H1 (cell line): Measurements from ENCODE around the gene CAPN13. TPM values are rescaled to one million over a fixed set of nuclear protein-coding genes. Genes with fewer than 3 reads are reported as not detected.
A peak's percentile ranks its signal among the peaks of the same experiment; 100 is the strongest.

Experiments used
- CTCF ChIA-PET: fragments of 300-600 bp; sonication (Branson Sonifier 250); formaldehyde crosslinking; loops from one replicate; lab custom pipeline; 2021; ENCODE audit not compliant: partially characterized antibody; lab: Charles Lee
- POLR2A ChIA-PET: fragments of 300-600 bp; sonication (Branson Sonifier 250); formaldehyde crosslinking; loops from one replicate; lab custom pipeline; 2021; ENCODE audit warnings: inconsistent platforms; ENCODE audit not compliant: partially characterized antibody; lab: Charles Lee
- DNase-seq, 2 experiments: peaks; one replicate each; pipeline versions ENCODE4 v3.0.0 to v3.0.0-alpha.2; 2010 to 2022; ENCODE audit warnings: low spot score in 2 of 2, low read depth in 1 of 2, mixed read lengths in 1 of 2
- FAIRE-seq: peaks from 2 replicates; lab custom pipeline; 2011; peaks lifted over from hg19 to GRCh38; lab: Jason Lieb, UNC
- H2AFZ ChIP-seq: 2 replicates; pipeline ENCODE4 v1.8.1; 2012; ENCODE audit warnings: low read length, inconsistent platforms
- H2AK5ac ChIP-seq: 2 replicates; pipeline ENCODE4 v1.6.1; 2013; ENCODE audit warnings: low read depth, low read length
- H2BK120ac ChIP-seq: replicated peaks from 2 replicates; pipeline ENCODE3; 2013; ENCODE audit warnings: low read depth, low read length, inconsistent platforms
- H2BK12ac ChIP-seq: 2 replicates; pipeline ENCODE4 v1.6.1; 2013; ENCODE audit warnings: low read depth, low read length
- H2BK15ac ChIP-seq: 2 replicates; pipeline ENCODE4 v1.6.1; 2013; ENCODE audit warnings: low read length
- H2BK20ac ChIP-seq: 2 replicates; pipeline ENCODE4 v1.6.1; 2013; ENCODE audit warnings: low read length
- H2BK5ac ChIP-seq: 2 replicates; pipeline ENCODE4 v1.6.1; 2013; ENCODE audit warnings: low read depth, low read length
- H3K14ac ChIP-seq: 2 replicates; pipeline ENCODE4 v1.6.1; 2013; ENCODE audit warnings: inconsistent platforms; ENCODE audit not compliant: insufficient read length
- H3K18ac ChIP-seq: 2 replicates; pipeline ENCODE4 v1.6.1; 2013; ENCODE audit warnings: low read length; ENCODE audit errors: extremely low read depth
- H3K23ac ChIP-seq: 2 replicates; pipeline ENCODE4 v1.6.1; 2013; ENCODE audit warnings: inconsistent platforms; ENCODE audit not compliant: insufficient read length
- H3K23me2 ChIP-seq: 2 replicates; pipeline ENCODE4 v1.6.1; 2013; ENCODE audit warnings: low read depth, low read length
- H3K27ac ChIP-seq: 2 replicates; pipeline ENCODE4 v1.6.1; 2011; ENCODE audit warnings: low read depth, low read length, inconsistent platforms
- H3K27me3 ChIP-seq, 4 experiments: replicated peaks in 1 of 4; 1 replicate in 1 of 4; 2 replicates in 3 of 4; pipeline versions ENCODE4 v1.6.1 to v1.8.1; 2011 to 2013; ENCODE audit warnings: low read length in 3 of 4, mild to moderate bottlenecking in 3 of 4, inconsistent platforms in 2 of 4, mixed read lengths in 2 of 4, moderate library complexity in 1 of 4; ENCODE audit not compliant: control insufficient read depth in 3 of 4, insufficient read depth in 3 of 4; ENCODE audit errors: extremely low read depth in 1 of 4
- H3K36me3 ChIP-seq, 4 experiments: 2 replicates each; pipeline versions ENCODE4 v1.6.1 to v1.8.1; 2011 to 2013; ENCODE audit warnings: mild to moderate bottlenecking in 4 of 4, low read length in 3 of 4, moderate library complexity in 2 of 4, control low read depth in 1 of 4, inconsistent platforms in 1 of 4; ENCODE audit not compliant: insufficient read depth in 4 of 4, control insufficient read depth in 2 of 4
- H3K4ac ChIP-seq: replicated peaks from 2 replicates; pipeline ENCODE3; 2013; ENCODE audit warnings: low read length, low read depth, mixed read lengths, inconsistent platforms; ENCODE audit not compliant: insufficient read length
- H3K4me1 ChIP-seq, 4 experiments: replicated peaks in 1 of 4; 1 replicate in 1 of 4; 2 replicates in 3 of 4; pipeline versions ENCODE4 v1.6.1 to v1.8.1; 2011 to 2013; ENCODE audit warnings: low read length in 3 of 4, inconsistent platforms in 2 of 4, mixed read lengths in 1 of 4; ENCODE audit not compliant: insufficient read depth in 4 of 4, control insufficient read depth in 3 of 4
- H3K4me2 ChIP-seq, 2 experiments: 2 replicates each; pipeline versions ENCODE4 v1.6.1 to v1.8.1; 2011 to 2013; ENCODE audit warnings: low read depth in 2 of 2, low read length in 2 of 2, control low read depth in 1 of 2, inconsistent platforms in 1 of 2, mild to moderate bottlenecking in 1 of 2; ENCODE audit not compliant: insufficient read depth in 1 of 2
- H3K4me3 ChIP-seq, 4 experiments: fragments of 200-600, 300-600 bp in 1 of 4; sonication (generic), shearing (Covaris generic), sonication (Bioruptor Twin) in 1 of 4; 2 replicates each; pipeline versions ENCODE4 v1.5.1 to v1.8.1; 2011 to 2016; ENCODE audit warnings: low read length in 4 of 4, low read depth in 3 of 4, control low read depth in 2 of 4, inconsistent platforms in 2 of 4, mild to moderate bottlenecking in 2 of 4, mixed read lengths in 1 of 4, moderate library complexity in 1 of 4; ENCODE audit not compliant: insufficient read depth in 2 of 4; ENCODE audit errors: extremely low read depth in 1 of 4
- H3K56ac ChIP-seq: replicated peaks from 2 replicates; pipeline ENCODE3; 2013; ENCODE audit warnings: low read depth, mild to moderate bottlenecking, mixed read lengths, low read length, inconsistent platforms; ENCODE audit not compliant: insufficient read length
- H3K79me1 ChIP-seq: 2 replicates; pipeline ENCODE4 v1.6.1; 2013; ENCODE audit warnings: low read depth, low read length, control low read depth
- H3K79me2 ChIP-seq, 2 experiments: 2 replicates each; pipeline versions ENCODE4 v1.6.1 to v1.8.1; 2012 to 2013; ENCODE audit warnings: low read length in 2 of 2, mild to moderate bottlenecking in 2 of 2, inconsistent platforms in 1 of 2; ENCODE audit not compliant: insufficient read depth in 2 of 2, control insufficient read depth in 1 of 2
- H3K9ac ChIP-seq, 4 experiments: replicated peaks in 1 of 4; 1 replicate in 1 of 4; 2 replicates in 3 of 4; pipeline versions ENCODE4 v1.6.1 to v1.8.1; 2011 to 2013; ENCODE audit warnings: low read depth in 3 of 4, low read length in 3 of 4, control low read depth in 2 of 4, mild to moderate bottlenecking in 2 of 4, moderate library complexity in 2 of 4, inconsistent platforms in 1 of 4; ENCODE audit errors: extremely low read depth in 1 of 4
- H3K9me3 ChIP-seq, 2 experiments: 2 replicates each; pipeline versions ENCODE4 v1.6.1 to v1.8.1; 2012 to 2013; ENCODE audit warnings: mild to moderate bottlenecking in 2 of 2, moderate library complexity in 2 of 2, control low read depth in 1 of 2, inconsistent platforms in 1 of 2, low read depth in 1 of 2, low read length in 1 of 2, mixed read lengths in 1 of 2; ENCODE audit not compliant: insufficient read depth in 2 of 2
- H4K20me1 ChIP-seq, 2 experiments: replicated peaks in 1 of 2; 2 replicates each; pipeline versions ENCODE3 to v1.8.1; 2011 to 2013; ENCODE audit warnings: inconsistent platforms in 2 of 2, low read length in 2 of 2, mild to moderate bottlenecking in 1 of 2; ENCODE audit not compliant: insufficient read depth in 2 of 2, control insufficient read depth in 1 of 2
- H4K5ac ChIP-seq: 2 replicates; pipeline ENCODE4 v1.6.1; 2013; ENCODE audit warnings: low read length, low read depth, mixed read lengths, inconsistent platforms; ENCODE audit not compliant: insufficient read length
- H4K8ac ChIP-seq: 2 replicates; pipeline ENCODE4 v1.8.0; 2013; ENCODE audit warnings: mild to moderate bottlenecking, moderate library complexity, low read length, inconsistent platforms; ENCODE audit not compliant: insufficient read depth; ENCODE audit errors: extremely low read depth
- H4K91ac ChIP-seq: replicated peaks from 2 replicates; pipeline ENCODE3; 2013; ENCODE audit warnings: low read length, mixed read lengths, inconsistent platforms; ENCODE audit not compliant: insufficient read length
- ATF3 ChIP-seq: IDR thresholded peaks from 2 replicates; pipeline ENCODE4 v1.6.1; 2011; ENCODE audit warnings: low read depth, mild to moderate bottlenecking, low read length; ENCODE audit not compliant: insufficient read depth
- BACH1 ChIP-seq: IDR thresholded peaks from 2 replicates; pipeline ENCODE4 v1.6.1; 2012; ENCODE audit warnings: low read length, improper control_type of control experiment
- BCL11A ChIP-seq, 2 experiments: IDR thresholded peaks; one replicate each; pipeline ENCODE4 v1.6.1; 2011; ENCODE audit warnings: low read depth in 2 of 2, low read length in 2 of 2, mild to moderate bottlenecking in 2 of 2
- CHD1 ChIP-seq: IDR thresholded peaks from 2 replicates; pipeline ENCODE4 v1.6.1; 2012; ENCODE audit warnings: low read depth, low read length, improper control_type of control experiment
- EZH2 ChIP-seq: fragments of 200-600 bp; sonication (generic); IDR thresholded peaks from 2 replicates; pipeline ENCODE4 v1.7.1; 2012; ENCODE audit warnings: low read depth, mild to moderate bottlenecking, moderate library complexity, low read length, inconsistent platforms; ENCODE audit not compliant: severe bottlenecking
- GABPA ChIP-seq: IDR thresholded peaks from 2 replicates; pipeline ENCODE4 v1.6.1; 2011; ENCODE audit warnings: mild to moderate bottlenecking, low read length, moderate library complexity, borderline replicate concordance; ENCODE audit not compliant: insufficient read depth
- GTF2F1 ChIP-seq: IDR thresholded peaks from 2 replicates; pipeline ENCODE4 v1.6.1; 2012; ENCODE audit warnings: low read depth, low read length, improper control_type of control experiment, borderline replicate concordance
- JUND ChIP-seq: IDR thresholded peaks from 2 replicates; pipeline ENCODE4 v1.6.1; 2011; ENCODE audit warnings: mild to moderate bottlenecking, improper control_type of control experiment, low read length
- KDM1A ChIP-seq: fragments of 200-600, 300-600 bp; sonication (generic); IDR thresholded peaks from 2 replicates; pipeline ENCODE4 v1.7.1; 2016; ENCODE audit warnings: mild to moderate bottlenecking, low read length, borderline replicate concordance
- KDM4A ChIP-seq: IDR thresholded peaks from one replicate; pipeline ENCODE4 v1.7.1; 2012; ENCODE audit warnings: low read depth, mild to moderate bottlenecking, moderate library complexity, low read length, inconsistent platforms; ENCODE audit not compliant: severe bottlenecking
- SP2 ChIP-seq: IDR thresholded peaks from 2 replicates; pipeline ENCODE4 v1.6.1; 2012; ENCODE audit warnings: mild to moderate bottlenecking, low read length, inconsistent platforms
- TAF7 ChIP-seq: optimal IDR thresholded peaks from 2 replicates; pipeline ENCODE3; 2011; ENCODE audit warnings: low read depth, mild to moderate bottlenecking, inconsistent platforms, low read length, moderate library complexity, borderline replicate concordance
- ZNF274 ChIP-seq: IDR thresholded peaks from 2 replicates; pipeline ENCODE4 v1.7.0; 2012; ENCODE audit warnings: low read length, borderline replicate concordance; ENCODE audit errors: extremely low read depth
- WGBS, 2 experiments: shearing (Covaris generic) in 1 of 2; methylation state at CpG; one replicate each; pipeline versions ENCODE4 v1.1.6 to v1.1.7; 2013 to 2015; ENCODE audit warnings: low lambda C conversion rate in 2 of 2, mixed read lengths in 2 of 2, inconsistent platforms in 1 of 2, low coverage in 1 of 2, missing lambda C conversion rate in 1 of 2; ENCODE audit not compliant: insufficient replicate concordance in 2 of 2, insufficient coverage in 1 of 2, insufficient read length in 1 of 2; ENCODE audit errors: extremely low coverage in 1 of 2, missing lambda C conversion rate in 1 of 2; 5-methylcytosine and 5-hydroxymethylcytosine counted together
- polyA plus RNA-seq, 7 experiments: library from polyadenylated mRNA; depleted of rRNA in 3 of 7; stranded (reverse) in 5 of 7; unstranded in 2 of 7; fragments of >200 nt in 5 of 7; fragments of 200-250 nt in 2 of 7; gene quantifications; 1 replicate in 5 of 7; 2 replicates in 1 of 7; 4 replicates in 1 of 7; pipeline versions ENCODE4 v1.2.1 to v1.2.3, GENCODE V29; 2011 to 2013; ENCODE audit warnings: missing spikeins in 2 of 7, mixed read lengths in 2 of 7
- total RNA-seq: library from RNA; stranded (reverse); fragmentation: NEBNext Ultra II Directional; extraction: Animal tissue kit (Norgen Biotek cat#: 25700); gene quantifications from 2 replicates; pipeline ENCODE4 v1.2.1, GENCODE V29; 2021

Gene CAPN13
- total and polyA plus RNA-seq, 2 of the 8 experiments (the other 6 are each of a cell fraction or from before 2014, with no cell fraction given) = 2.4 TPM

- CTCF ChIA-PET = interaction anchor here (0.6 to 3.5 kb wide), 5 partner anchors 11 to 90 kb away, joined by 4 to 12 read pairs (median 4); no protein-coding TSS in a partner anchor
- TF ChIP-seq TAF7 (no peak), CHD1 (no peak), BACH1 (no peak), SP2 (no peak), KDM4A (no peak), JUND (no peak), GABPA (no peak), EZH2 (no peak), ATF3 (no peak), ZNF274 (no peak), BCL11A (IDR thresholded peaks at IDR 0.05; ENCODE audit: low read depth in 2 of 2, low read length in 2 of 2) (no peak), GTF2F1 (no peak), KDM1A (no peak)
Observed at GRCh38 chr2:30801821-30802455, 5.3 kb downstream of the CAPN13 start.

More at GRCh38 chr2:30801821-30802455, 5.3 kb downstream of the CAPN13 start:
- Histone ChIP-seq H3K27ac (no peak overlapping the region), H3K4me2 (no peak overlapping the region), H4K8ac (peak overlapping the region; percentile 10; the same call in 1 of the 2 replicates), H2BK120ac (no peak overlapping the region), H3K14ac (no peak overlapping the region), H4K20me1 (no peaks in the 10 kb centered on the region), H2BK20ac (no peak overlapping the region), H3K9me3 (no peaks in the 10 kb centered on the region), H3K4ac (no peak overlapping the region), H3K23me2 (no peaks in the 10 kb centered on the region), H3K23ac (no peak overlapping the region), H2AFZ (no peak overlapping the region), H3K4me3 (no peak overlapping the region), H4K91ac (no peak overlapping the region), H3K9ac (no peak overlapping the region), H2BK15ac (no peak overlapping the region), H3K56ac (no peak overlapping the region), H3K27me3 (no peaks in the 10 kb centered on the region; a peak in 1 of 7 replicates), H3K18ac (no peak overlapping the region), H3K4me1 (peaks cover 2 to 10% (median 8%) of the 10 kb centered on the region in 4 experiments; a peak in 5 of 7 replicates), H2BK5ac (no peak overlapping the region), H3K79me2 (no peaks in the 10 kb centered on the region), H2BK12ac (no peak overlapping the region), H3K36me3 (no peaks in the 10 kb centered on the region), H2AK5ac (no peak overlapping the region), H3K79me1 (no peaks in the 10 kb centered on the region), H4K5ac (no peak overlapping the region)
- POLR2A ChIA-PET = interaction anchor here (0.7 kb wide), 1 partner anchor 30 kb away, joined by 3 read pairs; no protein-coding TSS in a partner anchor
- 87% methylated on average over 13 of the region's 13 CpGs; no CpG with 5 or more reads in 1 of the 2 experiments for WGBS, 2 experiments
- no peak for FAIRE-seq
- no peak for DNase-seq
